GM21360 (cell line): ENCODE results near the gene KLC1.

Experiments
- ATAC-seq: cut with Tn5 transposase; IDR thresholded peaks from one replicate; pipeline ENCODE4 v1.9.1; 2021; ENCODE audit warnings: mild to moderate bottlenecking, moderate library complexity; ENCODE audit not compliant: unreplicated experiment

Gene KLC1

DNA sequence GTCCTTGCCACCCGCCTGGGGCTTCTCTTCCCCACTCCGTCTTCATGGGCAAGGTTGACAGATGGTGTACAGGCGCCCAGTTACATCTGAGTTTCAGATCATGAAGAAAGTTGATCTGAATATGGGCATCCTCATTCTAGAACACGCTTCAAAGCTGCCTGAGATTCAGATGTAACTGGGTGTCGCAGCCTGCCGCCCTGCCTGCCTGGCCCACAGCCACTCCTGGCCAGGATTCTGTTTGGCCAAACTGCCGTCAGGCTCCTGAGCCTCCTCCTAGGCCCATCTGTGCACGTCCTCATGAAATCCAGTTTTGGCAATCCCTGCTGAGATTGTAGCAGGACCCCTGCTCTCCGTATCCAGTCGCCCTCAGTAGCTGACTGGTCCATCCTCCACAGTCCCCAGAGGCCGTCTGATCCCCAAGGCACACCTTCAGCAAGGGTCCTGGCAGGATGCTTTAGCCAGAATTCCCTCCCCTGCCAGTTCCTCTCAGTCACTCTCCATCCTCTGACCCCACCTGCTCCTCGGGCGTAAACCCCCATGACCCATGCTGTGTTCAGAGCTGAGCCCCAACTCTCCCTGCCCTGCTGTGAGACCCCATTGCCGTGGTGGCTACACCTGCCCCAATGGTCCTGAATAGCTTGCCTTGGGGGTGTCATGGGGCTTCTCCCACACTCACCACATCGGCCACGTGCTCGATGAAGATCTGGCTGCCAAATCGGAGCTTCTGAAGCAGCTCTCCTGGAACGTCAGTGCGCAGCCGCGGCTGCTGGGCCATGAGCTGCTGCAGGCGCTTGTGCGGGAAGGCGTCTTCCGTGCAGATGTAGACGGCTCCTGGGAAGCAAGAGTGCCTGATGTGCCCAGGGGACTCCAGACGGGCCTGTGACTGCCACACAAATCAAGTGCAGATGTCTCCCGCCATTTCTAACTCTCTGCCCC is 73.8 kb downstream of the KLC1 start:
- no peak for ATAC-seq

DNA sequence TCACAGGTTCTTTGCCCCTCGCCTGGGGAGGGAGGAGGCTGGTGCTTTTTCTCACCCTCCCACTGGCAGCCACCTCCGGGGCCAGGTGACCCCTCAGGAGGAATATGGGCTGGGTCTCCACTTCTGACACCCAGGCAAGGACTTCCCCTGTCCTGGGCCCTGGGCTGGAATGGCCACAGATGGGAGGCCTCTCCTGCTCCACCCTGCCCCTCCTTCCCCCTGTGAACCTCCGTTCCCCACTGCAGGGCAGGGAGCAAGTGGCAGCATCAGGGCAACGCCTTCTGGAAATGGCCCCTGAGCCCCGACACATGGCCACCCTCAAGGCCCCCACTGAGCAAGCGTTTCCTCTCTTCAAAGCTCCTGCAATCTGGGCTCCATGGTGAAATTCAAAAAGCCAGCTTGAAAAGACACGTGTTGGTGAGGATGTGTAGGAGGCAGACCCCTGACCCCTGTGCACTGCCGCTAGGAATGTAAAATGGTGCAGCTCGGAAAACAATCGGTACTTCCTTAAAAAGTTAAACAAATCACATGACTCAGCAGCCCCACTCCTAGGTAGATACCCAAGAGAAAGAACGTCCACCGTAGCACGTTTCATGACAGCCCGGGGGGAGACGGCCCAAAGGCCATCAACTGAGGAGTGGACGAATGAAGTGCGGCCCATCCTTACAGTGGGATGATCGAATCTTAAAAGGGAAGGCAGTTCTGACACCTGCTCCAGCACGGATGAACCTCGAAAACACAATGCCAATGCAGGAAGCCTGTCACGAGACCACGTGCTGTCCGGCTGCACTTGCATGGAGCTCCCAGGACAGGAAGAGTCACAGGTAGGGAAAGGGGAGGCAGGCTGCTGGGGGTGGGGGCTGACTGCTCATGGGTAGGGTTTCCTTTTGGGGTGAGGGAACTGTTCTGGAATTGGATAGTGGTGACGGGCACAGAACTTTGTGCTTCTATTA is 74.7 kb downstream of the KLC1 start:
- ATAC-seq: no peak

DNA sequence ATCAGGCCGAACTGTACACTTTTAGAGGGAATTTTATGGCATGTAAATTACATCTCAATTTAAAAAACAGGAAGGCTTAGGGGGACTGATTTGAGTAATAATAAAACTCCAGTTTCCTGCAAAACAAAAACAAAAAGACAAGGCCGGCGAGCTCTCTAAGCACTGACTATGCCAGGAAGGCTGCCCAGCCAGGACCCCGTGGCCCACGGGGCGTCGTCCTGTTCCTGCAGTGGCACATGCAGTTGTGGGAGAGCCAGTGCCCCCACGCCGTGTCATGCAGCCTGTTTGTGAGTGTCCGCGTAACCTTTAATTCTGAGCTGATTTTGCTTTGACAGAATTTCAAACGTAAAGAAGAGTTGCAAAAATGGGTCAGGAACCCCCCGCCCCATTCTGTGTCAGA is 75.7 kb downstream of the KLC1 start:
- ATAC-seq: no peak

- ATAC-seq: no peak
These were observed 76.1 kb downstream of the KLC1 start for GRCh38 chr14:103705118-103705503.

- no peak for ATAC-seq
These were observed 76.7 kb downstream of the KLC1 start for GRCh38 chr14:103705504-103706284.

DNA sequence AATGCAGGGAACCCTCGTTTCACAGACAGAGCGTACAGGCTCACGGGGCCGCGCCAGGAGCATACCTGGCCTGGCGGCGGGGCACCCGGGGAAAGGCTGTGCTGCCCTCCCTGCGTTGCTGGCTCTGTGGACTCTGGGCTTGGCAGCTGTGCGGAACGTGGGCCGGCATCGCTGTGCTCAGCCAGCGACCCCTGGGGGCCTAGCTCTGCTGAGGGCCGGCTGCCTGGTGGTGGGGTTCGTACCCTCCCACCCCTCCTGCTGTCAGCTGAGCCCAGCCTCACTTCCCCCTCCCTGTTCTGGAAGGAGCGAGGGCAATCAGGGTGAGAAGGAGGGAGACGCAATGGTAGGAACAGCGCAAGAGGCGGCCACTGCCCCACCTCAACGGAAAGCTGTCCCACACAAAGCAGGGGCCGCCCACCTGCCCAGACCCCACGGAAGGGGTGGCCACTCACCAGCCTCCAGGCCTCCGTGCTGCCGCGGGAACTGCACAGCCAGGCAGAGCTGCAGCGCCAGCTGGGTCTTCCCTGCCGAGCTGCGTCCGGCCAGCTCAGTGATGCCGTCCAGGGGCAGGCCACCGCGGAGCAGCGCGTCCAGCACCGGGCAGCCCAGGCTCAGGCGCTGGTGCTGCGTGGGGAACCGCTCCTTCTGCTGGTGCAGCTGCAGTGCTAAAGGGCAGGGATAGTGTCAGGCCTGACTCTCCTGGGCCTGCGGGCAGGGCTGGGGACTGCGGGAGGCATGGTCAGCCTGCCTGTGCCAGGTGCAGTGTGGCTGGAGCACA is 77.7 kb downstream of the KLC1 start:
- ATAC-seq: no peak

DNA sequence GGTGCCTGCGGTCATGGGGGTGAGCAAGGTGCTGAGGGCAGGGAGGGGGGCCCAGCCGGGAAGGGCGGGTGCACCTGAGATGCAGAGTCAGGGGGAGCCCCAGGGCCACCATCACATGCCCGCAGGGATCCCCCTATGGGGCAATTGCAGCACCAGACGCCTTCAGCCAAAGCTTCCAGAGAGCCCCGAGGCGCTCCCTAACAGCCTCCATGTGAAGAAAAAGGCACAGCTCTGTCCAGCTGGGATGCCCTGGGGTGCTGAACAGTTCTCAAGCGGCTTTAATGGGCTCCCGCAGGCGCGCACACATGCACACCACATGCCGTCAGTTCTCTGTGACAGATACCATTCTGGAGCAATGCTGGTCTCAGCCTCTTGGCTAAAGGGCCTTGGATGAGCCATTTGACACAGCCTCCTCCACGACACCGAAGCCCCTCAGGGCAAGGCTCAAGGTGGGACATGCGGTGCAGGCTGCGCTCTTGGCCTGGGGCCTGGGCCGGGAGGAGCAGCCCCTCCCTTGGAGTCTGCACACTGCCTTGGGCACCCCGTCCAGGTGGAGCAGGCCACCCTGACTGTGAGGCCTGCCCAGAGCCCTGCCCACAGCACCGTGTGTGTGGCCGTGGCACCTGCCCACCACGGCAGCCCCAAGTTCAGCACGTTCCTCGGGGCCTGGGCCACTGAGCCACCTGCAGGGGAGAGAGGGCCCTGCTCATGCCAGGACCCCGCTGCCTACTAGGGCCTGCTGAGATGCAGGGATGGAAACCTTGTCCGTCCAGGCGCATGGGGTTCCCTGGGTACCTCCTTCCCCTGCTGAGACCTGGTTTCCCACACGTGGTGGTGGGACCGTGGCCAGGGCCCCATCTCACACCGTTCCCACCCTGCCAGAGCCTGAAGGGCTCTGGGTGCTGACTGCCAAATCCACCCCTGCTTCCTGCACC is 78.6 kb downstream of the KLC1 start:
- no peak for ATAC-seq

DNA sequence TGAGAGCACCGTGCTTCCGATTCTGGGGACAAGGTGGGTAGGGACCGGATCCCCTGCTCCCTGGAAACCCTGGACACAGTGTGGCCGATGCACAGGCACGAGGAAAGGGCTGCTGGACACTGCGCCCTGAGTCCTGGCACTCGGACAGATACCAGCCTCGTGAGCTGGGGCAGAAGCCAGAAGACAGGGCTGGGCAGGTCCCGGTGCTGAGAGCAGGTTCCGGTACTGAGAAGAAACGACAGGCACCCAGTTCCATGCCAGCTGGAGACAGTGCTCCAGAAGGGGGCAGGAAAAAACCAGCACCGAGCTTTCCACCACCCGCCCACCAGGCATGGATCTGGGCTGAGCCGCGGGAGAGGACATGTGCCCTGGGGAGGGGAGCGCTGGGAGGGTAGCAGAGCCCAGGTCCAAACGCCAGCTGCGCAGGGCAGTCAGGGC is 79.8 kb downstream of the KLC1 start:
- ATAC-seq: no peak

DNA sequence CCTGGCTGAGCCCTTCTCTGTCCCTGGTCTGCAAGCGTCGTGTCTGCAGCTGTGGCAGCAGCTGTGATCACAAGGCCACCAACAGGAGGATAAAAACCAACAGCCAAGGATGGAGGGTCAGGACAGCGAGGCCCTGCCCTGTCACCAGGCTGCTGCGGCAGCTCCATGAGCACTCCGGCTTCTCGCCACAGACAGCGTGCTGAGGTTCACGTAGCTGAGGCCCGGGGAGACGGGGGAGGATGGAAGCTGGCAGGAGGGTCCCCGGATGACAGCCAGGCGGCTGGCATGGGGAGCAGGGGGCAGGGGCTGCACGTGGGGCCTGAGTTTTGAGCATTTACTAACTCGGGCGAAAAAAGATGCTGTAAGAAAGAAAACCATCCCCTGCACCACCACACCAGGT is 80.8 kb downstream of the KLC1 start:
- no peak for ATAC-seq

- no peak for ATAC-seq
These were observed 81.9 kb downstream of the KLC1 start for GRCh38 chr14:103710771-103711377.

DNA sequence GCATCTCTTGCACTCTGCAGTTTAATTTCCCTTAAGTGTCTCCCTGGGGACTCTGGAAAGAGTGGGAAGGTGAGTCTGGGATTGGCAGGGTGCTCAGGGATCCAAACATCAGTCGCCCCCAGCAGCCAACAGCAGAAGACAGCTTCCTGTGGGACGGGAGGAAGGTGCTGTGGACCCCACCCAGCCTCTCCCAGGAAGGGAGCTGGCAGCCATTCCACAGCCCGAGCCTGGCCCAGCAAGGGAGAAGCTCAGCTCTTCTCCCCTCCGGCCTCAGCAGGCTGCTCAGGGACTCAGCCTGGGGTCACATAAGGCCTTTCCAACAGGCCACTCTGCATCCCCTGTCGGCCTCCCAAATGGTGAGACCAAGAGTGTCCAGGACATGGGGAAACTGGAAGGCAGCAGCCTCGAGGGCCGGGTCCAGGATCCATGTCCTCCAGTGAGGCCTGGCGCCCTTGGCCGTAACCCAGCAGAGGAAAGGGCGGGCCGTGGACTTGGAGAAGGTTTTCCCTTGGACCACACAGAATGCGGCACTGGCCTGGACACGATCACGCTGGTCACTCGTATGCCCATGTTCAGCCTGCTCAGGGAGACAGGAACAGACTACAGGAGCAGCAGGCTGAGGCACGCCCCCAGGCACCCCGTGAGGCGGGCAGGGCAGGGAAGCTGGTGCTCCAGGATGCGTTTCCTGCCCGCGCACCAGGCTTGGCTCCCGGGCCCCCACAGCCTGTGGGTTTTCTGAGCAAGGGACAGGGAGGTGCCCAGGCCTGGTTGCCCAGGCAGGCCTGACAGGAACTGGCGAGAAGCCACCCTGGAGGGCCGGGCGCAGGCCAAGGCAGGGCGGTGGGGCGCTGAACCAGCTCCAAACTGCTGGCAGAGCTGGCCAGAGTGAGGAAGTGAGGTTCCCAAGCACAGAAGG is 82.8 kb downstream of the KLC1 start:
- no peak for ATAC-seq

- no peak for ATAC-seq
These were observed 83.7 kb downstream of the KLC1 start for GRCh38 chr14:103712633-103713247.

DNA sequence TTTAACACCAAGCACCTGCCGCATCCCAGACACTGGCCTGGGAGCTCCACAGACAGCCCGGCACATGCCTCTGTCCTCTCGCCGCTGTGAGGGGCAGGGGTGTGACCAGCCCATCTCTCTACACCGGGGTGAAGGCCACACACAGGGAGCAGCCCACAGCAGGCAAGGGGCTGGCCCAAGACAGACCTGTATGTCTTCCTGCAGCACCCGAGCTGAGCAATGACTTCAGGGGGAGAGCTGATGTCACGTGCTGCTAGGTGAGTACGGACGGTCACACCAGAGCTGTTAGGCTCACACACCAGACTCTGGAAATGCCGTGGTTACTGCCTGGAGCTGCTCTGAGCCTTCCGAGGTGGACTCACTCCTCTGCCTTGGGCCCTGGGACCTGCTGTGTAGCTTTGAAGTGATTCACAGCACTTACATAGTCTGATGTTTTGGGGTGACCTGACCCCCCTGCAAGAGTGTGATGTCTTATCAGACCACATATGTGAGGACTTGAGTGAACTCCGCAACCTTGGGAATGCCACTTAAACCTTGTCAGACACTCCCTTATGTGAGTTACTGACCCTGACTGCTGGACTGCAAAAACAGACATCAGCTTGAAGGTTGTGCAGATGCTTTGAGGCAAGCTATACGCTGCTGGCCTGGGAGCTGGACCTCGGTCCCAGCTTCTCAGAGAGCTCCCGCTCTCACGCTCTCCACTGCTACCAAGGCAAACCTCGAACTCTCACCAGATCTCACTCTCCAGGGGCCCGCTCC is 84.5 kb downstream of the KLC1 start:
- no peak for ATAC-seq

DNA sequence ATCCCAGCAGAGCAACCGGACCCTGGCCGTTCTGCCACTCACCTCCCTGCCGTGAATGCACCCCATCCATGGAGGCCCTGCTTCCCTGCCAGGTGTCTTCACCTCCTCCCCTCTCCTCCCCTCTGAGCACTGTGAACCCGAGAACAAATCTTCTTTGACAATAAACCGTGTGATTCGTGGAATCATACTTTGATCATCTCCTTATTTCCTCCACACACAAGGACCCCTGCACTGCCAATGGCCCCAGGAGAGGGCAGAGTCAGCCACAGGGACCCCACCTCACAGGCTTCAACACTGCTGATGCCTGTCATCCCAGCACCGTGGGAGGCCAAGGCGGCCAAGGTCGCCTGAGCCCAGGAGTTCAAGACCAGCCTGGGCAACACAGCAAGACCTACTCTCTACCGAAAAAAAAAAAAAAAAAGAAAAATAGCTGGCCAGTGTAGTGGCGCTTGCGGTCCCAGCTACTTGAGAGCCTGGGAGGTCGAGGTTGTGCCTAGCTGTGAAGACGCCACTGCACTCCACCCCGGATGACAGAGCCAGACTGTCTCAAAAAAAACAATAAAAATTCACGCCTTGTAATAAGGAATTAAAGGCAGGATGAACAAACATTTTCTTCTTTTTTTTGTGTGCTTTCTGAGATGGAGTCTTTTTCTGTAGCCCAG is 85.2 kb downstream of the KLC1 start:
- ATAC-seq: no peak

DNA sequence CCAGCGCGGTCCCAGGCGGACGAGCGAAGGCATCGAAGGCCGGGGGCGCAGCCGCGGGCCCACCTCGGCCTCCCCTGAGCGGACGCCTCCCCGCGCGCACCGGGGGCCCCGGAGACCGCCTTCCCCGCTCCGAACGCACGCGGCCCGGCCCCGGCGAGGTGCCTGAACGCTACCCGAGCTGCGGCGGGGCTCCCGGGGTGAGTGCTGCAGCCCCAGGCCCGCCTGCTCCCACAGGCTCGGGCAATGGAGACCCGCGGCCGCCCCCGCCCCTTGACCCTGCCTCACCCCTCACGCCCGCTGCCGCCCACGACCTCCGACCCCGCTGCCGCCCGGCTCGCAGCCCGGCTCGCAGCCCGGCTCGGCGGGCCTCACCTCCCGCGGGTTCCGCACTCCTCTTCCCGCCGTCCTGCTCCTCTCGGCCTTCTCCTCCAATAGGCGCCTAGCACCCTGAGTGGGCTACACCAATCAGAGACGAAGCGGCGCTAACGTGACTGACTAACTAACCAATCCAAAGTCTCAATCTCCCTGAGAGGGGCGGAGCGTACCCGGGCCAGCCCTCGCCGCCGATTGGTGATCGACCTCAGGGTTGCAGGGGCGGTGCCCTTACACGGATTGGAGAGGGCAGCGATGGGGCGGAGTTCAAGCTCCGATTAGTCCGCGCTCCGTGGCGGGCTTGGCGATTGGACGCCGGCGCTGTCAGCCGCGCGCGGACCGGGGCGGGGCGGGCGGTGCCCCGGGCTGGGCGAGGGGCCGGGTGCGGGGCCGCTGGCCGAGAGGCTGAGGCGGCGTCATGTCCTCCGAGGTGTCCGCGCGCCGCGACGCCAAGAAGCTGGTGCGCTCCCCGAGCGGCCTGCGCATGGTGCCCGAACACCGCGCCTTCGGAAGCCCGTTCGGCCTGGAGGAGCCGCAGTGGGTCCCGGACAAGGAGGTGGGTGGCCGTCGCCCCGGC is 86.3 kb downstream of the KLC1 start, which contains the start of the genes XRCC3 and ZFYVE21:
TSS of gene XRCC3 (minus strand) at position 400 of the 949 bp plus-strand sequence. CDS start 4,364 bp downstream, outside the sequence.
TSS of gene ZFYVE21 (plus strand) at position 759 of the 949 bp plus-strand sequence. CDS start at position 791, 32 bp downstream.
- ATAC-seq: peak; percentile 90
